HG03280 (cell line): ENCODE results near the gene HBA1.
"Not testable (repeated sequence)": the region's sequence is repeated elsewhere in the genome, so short reads cannot be mapped to it uniquely, and the experiment has no call there.

Source experiments
- ATAC-seq: cut with Tn5 transposase; IDR thresholded peaks from one replicate; pipeline ENCODE4 v1.9.1; 2021; ENCODE audit warnings: mild to moderate bottlenecking, moderate library complexity; ENCODE audit not compliant: unreplicated experiment

HBA1 gene

GRCh38 chr16:159136-159849 is 17.2 kb upstream of the HBA1 start:
- ATAC-seq, result no peak

GRCh38 chr16:160242-160641 is 16.2 kb upstream of the HBA1 start:
- ATAC-seq, result not testable (repeated sequence)

- ATAC-seq, result no peak
These were observed 15.7 kb upstream of the HBA1 start for GRCh38 chr16:160691-161190.

- ATAC-seq, result no peak
These were observed 14.0 kb upstream of the HBA1 start for GRCh38 chr16:162271-162991.

GRCh38 chr16:163139-163538 is 13.3 kb upstream of the HBA1 start:
- ATAC-seq, result not testable (repeated sequence)

GRCh38 chr16:163696-164095 is 12.8 kb upstream of the HBA1 start:
- not testable (repeated sequence) for ATAC-seq

- ATAC-seq, result not testable (repeated sequence)
These were observed 12.2 kb upstream of the HBA1 start for GRCh38 chr16:164134-164823.

GRCh38 chr16:164827-165538 is 11.5 kb upstream of the HBA1 start:
- no peak for ATAC-seq

- ATAC-seq, result no peak
These were observed 10.7 kb upstream of the HBA1 start, which contains the start of gene HBM for GRCh38 chr16:165539-166374. Gene HBM, plus strand, starts transcription at chr16:165978. Its CDS starts 20 bp downstream, at chr16:165998.

- ATAC-seq, result no peak
These were observed 9.9 kb upstream of the HBA1 start for GRCh38 chr16:166375-167121.

GRCh38 chr16:167122-167690 is 9.3 kb upstream of the HBA1 start:
- no peak for ATAC-seq

- ATAC-seq, result no peak
These were observed 8.1 kb upstream of the HBA1 start for GRCh38 chr16:168424-168823.

GRCh38 chr16:169014-169413 is 7.5 kb upstream of the HBA1 start:
- ATAC-seq, result no peak

- ATAC-seq, result not testable (repeated sequence)
These were observed 6.4 kb upstream of the HBA1 start for GRCh38 chr16:170088-170507.

GRCh38 chr16:170788-171187 is 5.7 kb upstream of the HBA1 start:
- no peak for ATAC-seq

- not testable (repeated sequence) for ATAC-seq
These were observed 4.0 kb upstream of the HBA1 start, which contains the start of gene HBA2 for GRCh38 chr16:172374-172941. Gene HBA2, plus strand, starts transcription at chr16:172876. Its CDS starts 37 bp downstream, at chr16:172913.

- ATAC-seq, result not testable (repeated sequence)
These were observed 3.1 kb upstream of the HBA1 start for GRCh38 chr16:173211-173854.
